Activated CD8-positive, alpha-beta memory T cell treated with anti-CD3 and anti-CD28 coated beads for 4 hours (primary cell): ENCODE results near the gene ANKZF1.

Experiments used
- DNase-seq, 2 donors: peaks; one replicate each; pipeline ENCODE4 v3.0.0-alpha.2; 2020; ENCODE audit warnings: low read depth in 2 of 2

ANKZF1 gene

DNA sequence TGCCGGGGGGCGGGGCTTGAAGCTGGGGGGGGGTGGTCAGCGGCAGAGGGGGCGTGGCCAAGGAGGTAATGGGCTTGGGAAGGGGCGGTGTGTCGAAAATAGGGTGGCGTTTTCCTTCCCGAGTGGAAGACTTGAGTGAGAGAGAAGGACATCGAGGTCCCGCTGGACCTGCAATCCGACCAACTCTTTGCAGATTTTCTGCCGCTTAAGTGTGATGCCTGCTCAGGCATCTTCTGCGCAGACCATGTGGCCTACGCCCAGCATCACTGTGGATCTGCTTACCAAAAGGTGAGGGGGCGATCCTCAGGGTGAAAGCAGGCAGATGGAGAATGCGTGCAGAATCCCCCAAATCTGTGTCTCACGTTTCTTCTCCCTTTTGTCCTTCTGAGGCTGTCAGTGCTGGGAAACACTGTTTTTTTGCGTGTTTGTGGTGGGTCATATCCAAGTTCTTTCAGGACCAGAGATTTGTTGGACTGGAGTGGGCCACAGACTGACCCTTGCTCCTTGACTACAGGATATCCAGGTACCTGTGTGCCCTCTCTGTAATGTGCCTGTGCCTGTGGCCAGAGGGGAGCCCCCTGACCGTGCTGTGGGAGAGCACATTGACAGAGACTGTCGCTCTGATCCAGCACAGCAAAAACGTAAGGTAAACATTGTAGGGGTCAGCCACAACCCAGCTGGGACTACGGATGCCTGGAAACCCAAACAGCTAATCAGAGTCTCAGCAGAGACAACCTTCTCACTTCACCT lies 22.3 kb upstream of the ANKZF1 start:
- no peak for DNase-seq

DNA sequence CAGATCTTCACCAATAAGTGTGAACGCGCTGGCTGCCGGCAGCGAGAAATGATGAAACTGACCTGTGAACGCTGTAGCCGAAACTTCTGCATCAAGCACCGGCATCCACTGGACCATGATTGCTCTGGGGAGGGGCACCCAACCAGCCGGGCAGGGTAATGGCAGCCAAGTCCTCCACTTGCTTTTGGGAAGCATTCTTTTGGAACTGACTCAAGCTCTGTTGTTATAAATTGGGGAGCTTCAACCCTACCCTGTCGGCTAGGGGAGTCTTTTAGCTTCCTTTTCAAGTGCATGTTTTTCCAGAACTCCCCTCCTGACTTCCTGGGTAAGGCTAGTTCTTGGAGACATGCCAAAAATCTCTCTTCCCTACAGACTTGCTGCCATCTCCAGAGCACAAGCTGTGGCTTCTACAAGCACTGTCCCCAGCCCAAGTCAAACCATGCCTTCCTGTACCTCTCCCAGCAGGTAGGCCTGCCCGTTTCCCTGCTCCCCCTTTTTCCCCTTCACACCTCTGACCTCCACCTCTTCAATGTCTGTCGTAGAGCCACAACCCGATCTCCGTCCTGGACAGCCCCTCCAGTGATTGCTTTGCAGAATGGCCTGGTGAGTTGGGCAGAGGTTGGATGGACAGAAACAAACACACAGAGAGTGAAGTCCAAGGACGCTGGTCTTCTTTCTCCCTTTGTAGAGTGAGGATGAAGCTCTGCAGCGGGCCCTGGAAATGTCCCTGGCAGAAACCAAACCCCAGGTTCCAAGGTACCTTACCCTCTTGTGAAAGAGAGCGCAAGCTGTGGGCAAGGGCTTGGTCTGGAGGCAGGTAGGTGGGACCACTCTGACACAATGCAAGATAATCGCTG lies 21.5 kb upstream of the ANKZF1 start:
- no peak for DNase-seq

DNA sequence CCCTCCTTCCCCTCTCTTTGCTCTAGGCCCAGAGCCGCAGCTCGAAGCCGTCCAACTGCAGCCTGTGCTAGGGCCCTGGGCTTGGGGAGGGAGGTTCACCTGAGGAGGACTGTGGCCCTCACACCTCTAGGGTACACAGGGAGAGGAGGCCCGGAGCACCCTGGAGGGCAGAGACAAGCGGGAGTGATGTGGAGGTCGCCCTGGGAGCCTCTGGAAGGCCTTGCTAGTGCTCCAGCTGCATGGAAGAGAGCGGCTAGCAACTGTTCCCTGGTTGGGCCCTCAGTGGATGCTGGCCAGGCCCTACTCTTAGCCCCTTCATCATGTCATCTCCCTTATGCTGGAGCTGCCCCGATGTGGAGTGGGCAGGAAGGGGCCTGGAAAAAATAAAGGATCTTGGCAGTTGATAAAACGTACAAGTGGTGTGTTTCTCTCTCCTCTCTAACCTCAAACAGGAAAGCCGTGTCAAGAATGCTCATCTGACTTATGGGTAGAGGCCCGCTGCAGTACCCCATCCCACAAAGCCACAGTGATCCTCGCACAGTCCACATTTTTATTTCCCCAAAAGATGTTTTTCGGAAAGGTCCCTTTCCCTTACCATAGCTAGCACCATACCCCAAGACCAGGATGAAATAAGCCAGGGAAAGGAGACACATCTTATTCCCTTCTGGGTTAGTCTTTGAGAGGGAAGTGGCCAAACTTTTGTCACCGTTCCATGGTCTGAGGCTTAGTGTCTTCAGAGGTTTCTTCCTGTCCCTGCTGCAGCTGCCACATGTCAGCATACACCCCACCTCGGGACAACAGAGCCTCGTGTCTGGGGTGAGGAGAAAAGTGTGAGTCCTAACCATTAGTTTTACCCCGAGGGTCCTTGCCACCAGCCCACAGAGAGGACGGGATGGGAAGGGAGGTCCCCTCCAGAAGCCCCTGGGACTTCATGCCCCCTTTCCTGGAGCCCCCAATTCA lies 20.1 kb upstream of the ANKZF1 start:
- no peak for DNase-seq

DNA sequence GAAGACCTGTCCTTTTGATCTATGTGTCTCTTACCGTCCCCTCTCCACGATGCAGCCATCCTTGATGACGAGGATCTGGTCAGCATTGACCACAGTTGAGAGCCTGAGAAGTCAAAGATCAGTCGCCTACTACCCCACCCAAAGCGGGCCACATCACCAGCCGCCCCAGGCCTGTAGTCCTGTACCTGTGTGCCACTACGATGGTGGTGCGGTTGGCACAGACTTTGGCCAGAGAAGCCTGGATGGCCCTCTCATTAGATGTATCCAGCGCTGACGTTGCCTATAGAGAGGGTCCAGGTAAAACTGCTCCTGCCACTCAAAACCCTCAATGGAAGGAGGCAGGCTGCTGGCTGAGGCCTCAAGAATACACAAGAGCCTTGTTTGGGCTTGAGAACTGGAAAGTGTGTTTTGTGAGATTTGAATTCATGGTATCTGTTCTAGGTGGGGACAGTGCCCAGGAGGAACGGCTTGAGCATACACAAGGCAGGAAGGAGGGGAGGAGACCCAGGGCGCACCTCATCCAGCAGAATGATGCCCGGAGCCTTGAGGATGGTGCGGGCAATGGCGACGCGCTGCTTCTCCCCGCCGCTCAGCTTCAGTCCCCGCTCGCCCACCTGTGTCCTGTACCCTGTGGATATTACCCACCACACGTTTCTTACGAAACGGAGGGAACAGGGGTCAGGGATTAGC lies 19.3 kb upstream of the ANKZF1 start:
- no peak for DNase-seq

DNA sequence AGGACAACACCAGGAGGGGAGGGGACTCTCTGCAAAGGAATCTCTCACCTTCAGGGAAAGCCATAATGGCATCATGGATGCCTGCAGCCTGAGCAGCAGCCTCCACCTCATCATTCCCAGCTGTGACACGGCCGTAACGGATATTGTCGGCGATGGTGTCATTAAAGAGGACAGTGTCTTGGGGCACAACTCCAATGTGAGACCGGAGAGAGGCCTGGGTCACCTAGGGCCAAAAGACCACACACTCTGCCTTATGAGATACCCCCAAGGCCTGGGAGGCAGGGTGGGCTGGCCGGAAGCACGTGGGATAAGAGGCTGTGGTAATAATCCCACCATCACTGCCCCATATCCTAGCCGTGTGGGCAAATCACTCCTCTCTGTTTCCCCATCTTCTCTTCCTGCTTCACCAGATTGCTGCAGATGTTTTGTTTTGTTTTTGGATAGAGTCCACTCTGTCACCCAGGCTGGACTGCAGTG lies 18.7 kb upstream of the ANKZF1 start:
- DNase-seq = no peak

DNA sequence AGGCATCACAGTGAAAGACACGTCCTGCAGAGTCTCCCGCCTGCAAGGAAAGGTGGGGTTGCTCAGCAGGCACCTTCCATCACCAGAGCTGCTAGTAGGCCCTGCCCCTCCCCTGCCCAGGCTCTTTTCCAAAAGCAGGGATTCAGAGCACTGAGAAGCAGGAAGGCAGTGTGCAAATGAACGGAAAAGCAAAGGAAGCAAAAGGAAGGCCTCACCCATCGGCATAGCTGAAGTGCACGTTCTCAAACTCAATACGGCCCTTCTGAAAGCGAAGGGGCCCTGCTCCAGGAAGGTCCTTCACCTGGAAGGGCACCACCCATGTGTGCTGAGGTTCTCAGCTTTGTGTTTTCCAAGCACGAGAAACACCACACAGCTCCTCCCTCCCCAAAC lies 16.6 kb upstream of the ANKZF1 start:
- no peak for DNase-seq

DNA sequence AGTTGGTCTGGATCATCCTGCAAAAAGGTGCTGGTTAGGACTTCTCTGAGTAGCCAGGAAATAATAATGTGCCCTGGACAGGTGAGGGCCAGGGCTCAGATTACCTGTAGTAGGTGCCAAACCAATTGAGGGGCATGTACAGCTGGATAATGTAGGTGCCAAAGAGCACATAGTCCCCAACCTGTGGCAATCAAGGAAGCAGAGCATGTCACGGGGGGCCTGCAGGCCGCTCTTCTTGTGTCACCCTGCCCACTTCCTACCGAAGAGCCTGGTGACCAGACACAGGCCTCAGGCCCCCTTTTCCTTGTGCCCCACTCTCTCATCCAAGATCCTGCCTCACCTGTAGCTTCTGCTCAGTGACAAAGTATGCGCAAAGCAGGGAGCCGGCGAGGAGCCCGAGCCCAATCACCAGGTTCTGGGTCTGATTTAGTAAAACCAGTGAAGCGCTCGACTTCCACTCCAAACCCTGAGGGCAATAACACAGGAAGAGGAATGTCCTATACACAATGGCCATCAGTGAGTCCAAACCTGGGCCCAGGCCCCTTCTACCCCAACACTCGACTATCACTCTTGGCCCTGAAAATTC lies 16.0 kb upstream of the ANKZF1 start:
- DNase-seq = no peak

DNA sequence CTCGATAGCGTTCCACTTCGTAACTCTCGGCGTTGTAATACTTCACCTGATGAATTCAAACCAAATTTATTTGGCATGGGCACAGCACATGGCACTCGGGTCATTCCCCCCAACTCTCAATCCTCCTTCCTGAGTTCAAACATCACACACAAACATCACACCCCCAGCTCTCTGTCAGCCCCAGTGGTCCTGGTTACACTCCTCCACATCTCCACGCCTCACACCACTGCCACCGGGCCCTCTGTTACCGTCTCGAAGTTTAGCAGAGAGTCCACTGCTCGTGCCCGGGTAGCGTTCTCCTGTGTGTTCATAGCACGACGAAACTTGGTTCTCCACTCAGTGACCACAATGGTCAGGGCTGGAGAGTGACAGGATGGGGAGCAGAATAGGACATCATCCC lies 15.5 kb upstream of the ANKZF1 start:
- DNase-seq = no peak

DNA sequence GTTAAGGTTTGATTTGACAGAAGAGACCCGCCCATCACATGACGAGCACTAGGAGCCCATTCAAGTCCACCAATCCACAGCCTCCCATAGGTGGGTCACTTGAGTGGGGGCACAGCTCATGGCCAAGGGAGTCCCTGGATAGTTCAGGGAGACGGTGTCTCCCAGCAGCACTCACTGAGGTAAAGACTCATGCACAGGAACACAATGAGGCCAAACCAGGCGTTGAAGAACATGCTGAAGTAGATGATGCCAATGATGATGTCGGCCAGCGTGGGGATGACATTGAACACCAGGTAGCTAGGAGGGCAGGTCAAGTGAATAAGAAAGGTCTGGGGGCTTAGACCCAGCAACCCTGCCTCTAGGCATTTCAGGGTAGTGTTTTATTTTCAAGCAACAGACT lies 14.8 kb upstream of the ANKZF1 start:
- DNase-seq = no peak

DNA sequence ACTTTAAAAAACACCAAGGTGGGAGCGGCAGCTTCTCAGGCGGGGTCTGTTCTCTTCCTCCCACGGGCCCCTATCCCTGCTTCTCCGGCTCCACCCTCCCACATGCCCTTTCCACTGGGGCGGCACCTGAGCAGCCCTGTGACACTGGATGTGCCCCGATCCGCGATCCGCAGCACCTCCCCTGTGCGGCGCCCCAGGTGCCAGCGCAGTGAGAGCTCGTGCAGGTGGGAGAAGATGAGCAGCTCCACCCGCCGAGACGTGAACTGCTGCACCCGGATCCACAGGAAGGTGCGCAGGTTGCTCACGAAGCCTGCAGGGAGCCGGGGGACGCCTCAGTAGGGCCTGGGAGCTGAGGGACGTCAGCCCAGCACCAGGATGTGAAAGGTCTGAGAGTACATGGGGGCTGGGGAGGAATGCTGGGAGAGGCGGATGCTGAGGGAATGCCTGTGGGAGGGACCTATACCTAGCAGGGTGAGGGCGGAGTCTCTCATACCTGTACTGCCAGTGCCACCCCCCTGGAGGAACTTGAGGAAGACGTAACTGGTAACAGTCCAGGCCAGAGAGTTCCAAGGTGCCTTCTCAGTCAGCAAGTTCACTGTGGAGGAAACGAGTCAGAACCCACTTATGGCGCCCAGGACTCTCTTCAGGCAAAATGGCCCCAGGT lies 13.6 kb upstream of the ANKZF1 start:
- no peak for DNase-seq

DNA sequence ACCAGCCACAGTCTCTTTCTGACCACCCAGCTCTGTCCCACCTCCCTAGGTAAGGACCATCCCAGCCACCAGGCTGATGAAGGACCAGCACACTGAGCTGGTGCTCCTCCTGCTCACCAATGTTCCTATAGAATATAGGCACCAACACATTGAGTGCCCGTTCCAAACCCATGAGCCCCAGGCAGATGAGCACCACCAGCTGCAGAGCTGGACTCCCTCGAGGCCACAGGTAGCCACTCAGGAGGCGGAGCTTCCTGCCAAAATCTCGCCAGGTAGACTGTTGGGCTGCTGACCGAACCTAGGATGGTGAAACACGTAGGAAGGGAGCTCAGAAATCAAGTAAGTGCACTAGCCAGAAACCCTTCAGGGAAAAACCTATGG lies 13.1 kb upstream of the ANKZF1 start:
- DNase-seq = no peak

DNA sequence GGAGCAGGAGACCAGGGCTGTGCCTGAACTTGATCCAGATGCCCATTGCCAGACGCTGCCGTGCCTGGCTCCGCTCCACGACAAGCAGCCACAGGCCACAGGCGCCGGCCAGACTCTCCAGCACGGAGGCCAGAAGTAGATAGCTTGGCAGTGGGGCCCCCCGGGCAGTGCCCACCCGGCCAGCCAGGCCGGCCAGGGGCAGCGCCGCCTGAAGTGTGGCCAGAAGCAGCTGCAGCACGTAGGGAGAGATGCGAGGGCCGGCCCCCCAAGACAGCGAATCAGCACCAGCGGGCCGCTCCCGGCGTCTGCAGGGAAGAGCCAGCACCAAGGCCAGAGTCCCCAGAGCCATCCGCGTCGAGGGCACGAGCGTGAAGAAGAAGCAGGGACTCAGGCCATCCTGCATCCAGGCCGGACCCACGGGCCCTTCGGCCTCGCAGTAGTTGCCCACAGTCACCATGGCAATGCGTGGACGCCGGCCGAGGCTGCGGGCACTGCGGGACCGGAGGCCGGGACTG lies 11.3 kb upstream of the ANKZF1 start:
- DNase-seq = no peak

DNA sequence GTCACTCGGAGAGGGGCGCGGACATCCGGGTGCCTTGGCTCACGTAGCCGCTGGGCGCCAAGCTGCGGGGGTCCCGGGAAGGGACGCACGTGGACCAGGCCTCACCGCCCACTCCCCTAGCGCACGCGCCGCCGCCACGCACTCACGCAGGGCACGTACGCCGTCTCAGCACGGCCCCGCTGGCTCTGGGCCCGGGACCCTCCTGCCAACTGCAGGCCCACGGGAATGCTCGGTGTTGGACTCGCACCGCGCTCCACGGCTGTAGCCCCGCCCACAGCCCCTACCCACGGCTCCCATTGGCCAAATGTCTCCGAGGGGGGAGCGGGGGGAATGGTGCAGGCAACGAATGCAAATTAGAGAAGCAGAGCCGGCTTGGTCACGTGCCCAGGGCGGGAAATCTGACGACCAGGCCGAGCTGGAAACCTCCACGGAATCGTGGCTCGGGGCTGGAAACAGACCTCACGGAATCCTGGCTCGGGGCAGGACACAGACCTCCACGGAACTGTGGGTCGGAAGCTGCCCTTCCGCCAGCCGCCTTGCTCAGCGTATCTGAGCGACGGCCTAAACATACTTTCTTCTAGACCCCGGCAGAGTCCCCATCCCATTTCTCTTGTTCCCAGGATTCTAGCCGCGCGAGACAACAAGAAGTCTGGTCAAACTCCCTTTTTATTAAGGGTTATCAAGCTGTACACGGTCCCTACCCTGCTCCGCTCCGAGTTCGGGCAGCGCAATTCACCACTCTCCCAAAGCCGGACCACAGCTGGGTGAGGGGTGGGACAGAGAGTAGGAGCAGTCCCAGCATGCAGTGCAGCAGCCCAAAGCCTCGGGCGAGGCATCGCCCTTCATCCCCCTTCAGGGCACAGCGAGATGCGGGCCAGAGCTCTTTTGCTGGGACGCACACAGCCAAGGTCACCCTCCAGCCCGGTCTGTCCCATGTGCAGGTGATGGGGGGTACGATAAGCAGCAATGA lies 10.6 kb upstream of the ANKZF1 start, which contains the start of gene ABCB6:
Gene ABCB6, minus strand, starts transcription at position 227 of the 970 bp plus-strand sequence. CDS start 285 bp downstream, outside the sequence.
- DNase-seq = peak; percentile 73 to 81

DNA sequence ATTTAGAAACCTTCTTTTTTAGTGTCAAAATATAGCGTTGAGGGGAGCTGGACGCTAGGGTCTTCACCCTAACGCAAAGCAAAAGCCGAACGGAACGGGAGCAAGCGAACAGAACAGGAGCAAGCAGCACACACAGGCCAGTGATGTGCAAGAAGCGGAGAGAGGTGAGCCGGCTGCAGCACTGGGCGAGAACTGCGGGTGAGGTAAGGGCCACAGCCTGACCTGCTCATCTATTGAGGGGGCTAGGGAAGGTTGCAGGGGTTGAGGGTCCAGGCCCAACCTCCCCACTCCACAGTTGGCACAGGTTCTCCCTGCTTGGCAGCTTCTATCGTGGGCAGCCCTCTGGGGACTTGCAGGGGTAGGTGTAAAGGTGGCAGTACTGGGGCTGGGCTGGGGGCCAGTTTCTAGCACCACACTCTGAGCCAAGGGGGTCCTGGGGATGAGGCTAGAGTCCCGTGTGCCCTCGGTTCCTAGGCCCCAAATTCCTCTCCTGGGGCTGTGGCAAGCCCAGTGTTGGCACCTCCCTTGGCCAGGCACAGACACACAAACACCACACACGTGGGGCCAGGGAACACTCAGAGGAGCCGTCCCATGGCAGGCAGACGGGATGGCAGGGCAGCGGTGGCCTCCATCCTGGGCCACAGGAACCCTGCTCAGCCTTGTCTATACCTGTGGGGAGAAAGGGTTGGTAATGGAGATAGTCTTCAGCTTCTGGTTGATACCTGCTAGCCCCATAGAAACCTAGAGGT lies 9.6 kb upstream of the ANKZF1 start:
- no peak for DNase-seq

DNA sequence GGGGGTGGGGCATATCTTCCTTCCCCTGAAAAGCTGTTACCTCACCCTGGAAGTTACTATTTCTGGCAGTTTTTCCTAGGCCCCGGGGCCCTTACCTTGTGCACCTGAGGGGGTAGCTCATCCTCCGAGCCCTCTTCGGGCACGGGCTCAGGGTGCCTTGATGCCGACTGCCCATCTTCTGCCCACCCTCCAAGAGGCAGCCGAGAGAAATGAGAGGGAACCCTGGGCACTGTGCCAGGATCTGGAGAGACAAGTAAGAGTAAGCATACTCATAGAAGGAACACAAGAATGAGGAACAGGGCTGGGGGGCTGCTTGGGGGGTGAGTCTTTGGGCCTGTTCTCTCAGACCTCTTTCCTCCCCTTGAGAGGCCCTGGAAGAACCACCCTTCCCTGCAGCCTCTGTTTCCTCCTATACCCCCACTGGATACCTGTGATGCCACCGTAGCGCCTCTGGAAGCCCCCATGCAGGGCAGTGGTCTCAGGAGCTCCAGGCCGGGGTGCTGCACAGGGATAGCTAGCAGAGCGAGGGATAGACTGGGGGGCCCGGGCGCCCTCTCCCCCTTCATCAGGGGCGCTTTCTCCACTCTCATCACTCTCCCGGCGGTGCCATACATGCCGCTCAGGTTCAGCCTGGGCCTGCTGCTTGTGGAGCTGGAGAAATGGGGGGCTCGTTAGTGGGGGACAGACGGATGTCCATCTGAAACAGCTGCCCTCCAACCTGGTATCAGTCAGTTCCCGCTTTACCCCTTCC lies 8.8 kb upstream of the ANKZF1 start:
- no peak for DNase-seq

DNA sequence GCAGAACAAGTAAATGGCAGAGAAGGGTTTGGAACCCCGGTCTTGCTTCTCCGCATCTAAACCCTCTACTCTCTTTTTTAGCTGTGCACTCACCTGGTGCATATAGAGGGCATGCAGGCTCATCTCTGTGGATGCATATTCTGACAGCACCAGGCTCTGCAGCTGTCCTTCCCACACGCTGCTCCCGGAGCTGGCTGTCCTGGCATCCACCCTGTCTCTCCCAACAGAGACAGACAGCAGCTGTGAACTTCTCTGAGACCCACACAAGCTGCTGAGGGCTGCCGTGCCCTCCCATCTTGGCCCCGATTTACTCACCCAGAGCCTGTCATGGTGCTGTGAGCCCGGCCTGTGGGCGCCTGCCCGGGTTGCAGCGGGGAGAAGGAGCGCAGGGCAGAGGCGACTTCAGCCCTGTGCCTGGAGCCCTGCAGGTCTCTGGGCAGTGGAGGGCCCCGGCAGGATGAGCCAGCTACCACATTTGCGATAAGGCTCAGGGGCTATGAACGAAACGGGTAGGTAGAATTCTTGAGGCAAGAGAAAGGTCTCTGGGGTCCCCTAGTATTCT lies 7.6 kb upstream of the ANKZF1 start:
- DNase-seq = no peak
